Erythroblast (primary cell): ENCODE measurements around the gene OXSR1.

Source experiments
- GATA1 ChIP-seq: IDR thresholded peaks from 2 replicates; pipeline ENCODE4 v1.6.1; 2011; ENCODE audit warnings: low read depth, mild to moderate bottlenecking, control low read depth, low read length, moderate library complexity
- POLR2A ChIP-seq: IDR thresholded peaks from 2 replicates; pipeline ENCODE4 v1.6.1; 2011; ENCODE audit warnings: mild to moderate bottlenecking, low read length

GRCh38 chr3:38163117-38163840 lies 2.1 kb upstream of the OXSR1 start:
- TF ChIP-seq POLR2A (no peak), GATA1 (no peak)
